ENCODE measurements around the gene BEAN1.
"Not testable (repeated sequence)": the region's sequence is repeated elsewhere in the genome, so short reads cannot be mapped to it uniquely, and the experiment has no call there.

BEAN1 gene

DNA sequence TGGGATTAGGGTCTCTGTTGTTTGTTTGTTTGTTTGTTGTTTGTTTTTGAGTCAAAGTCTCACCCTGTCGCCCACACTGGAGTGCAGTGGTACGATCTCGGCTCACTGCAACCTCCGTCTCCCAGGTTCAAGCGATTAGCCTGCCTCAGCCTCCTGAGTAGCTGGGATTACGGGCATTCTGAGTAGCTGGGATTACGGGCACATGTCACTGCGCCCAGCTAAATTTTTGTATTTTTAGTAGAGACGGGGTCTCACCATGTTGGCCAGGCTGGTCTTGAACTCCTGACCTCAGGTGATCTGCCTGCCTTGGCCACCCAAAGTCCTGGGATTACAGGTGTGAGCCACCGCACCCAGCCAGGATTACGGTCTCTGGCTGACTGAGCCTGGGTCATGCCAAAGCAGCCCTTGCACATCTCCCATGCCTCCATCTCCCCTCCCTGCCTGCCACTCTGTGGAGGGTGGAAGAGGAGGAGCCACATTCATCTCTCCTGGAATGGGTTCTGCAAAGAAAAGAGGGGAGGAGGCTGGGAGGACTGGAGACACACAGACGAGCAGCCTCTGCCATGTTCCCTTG lies 59.2 kb downstream of the BEAN1 start:
- no peak for DNase-seq (ENCODE audit: low read depth, low spot score)

DNA sequence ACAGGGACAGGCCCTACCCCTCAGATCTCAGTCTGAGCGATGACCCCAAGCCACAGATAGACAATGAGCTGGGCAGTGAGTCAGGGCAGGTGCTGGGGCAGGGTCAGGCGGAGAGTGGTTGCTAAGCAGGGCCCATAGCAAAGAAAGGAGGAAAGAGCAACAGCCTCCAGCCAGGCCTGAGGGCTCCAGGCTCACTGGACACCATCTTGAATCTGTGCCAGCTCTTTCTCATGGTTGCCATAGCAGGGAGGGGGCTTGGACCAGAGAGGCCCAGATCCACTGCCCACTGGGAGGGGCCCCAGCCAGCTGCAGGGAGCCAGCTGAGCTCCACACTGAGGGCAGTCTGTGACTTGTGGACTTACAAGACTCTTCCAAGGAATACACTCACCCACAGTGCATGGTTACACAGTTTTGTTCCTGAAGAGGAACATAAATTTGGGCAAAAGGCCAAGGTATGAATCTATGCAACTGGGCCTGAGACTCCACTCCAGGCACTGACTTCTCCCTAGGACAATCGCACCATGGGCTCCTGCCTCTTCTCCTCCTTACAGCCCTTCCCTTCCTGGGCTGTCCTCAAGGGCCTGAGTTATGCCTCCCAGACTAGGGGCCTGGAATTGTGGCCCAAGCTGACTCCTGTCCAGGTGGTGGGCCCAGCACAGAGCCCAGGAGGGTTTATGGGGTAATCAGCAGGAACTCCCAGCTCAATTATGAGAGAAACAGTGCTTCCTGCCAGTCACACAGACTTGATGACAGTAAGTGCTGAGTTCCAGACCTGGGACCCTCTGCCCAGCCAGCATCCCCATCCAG lies 59.9 kb downstream of the BEAN1 start:
- DNase-seq (ENCODE audit: low read depth, low spot score): no peak

DNA sequence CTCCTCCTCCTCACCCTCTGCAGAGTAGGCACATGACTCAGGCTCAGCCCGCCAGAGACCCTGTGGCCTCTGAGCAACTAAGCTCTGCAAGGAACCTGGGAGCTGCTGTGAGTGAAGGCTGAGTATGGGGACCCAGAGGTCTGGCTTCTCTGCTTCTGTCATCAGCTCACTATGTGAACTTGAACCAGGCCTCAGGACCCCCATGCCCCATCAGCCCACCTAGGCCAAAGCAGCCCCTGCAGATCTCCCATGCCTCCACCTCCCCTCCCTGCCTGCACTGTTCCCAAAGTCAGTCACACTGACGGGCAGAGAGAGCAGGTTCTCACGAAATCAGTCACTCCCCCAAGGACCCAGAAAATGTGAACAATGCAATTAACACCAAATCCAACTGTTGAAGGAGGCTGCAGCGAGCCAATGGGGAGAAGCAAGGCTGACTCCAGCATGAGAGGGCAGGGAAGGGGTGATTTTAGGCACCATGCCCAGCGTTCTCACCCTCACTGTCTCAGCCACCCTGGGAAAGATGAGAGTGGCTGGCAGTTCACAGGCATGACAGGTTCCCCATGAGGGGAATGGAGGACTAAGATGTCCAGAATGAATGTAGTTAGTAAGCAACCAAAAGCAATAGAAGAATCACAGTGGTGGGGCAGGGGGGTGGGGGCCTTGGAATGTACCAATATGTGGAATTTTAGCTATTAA lies 60.6 kb downstream of the BEAN1 start:
- DNase-seq (ENCODE audit: low read depth, low spot score): no peak

DNA sequence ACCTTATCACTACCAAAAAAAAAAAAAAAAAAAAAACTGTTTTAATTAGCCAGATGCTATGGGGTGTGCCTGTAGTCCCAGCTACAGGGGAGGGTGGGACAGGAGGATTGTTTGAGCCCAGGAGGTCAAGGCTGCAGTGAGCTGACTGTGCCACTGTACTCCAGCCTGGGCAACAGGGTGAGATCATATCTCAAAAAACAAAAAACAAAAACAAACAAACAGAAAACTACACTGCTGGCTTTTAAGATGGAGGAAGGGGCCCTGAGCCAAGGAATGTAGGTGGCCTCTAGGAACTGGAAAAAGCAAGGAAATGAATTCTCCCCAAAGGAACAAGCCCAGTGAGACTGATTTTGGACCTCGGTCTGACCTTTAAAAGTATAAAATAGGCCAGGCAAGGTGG lies 61.4 kb downstream of the BEAN1 start:
- DNase-seq (ENCODE audit: low read depth, low spot score): no peak

DNA sequence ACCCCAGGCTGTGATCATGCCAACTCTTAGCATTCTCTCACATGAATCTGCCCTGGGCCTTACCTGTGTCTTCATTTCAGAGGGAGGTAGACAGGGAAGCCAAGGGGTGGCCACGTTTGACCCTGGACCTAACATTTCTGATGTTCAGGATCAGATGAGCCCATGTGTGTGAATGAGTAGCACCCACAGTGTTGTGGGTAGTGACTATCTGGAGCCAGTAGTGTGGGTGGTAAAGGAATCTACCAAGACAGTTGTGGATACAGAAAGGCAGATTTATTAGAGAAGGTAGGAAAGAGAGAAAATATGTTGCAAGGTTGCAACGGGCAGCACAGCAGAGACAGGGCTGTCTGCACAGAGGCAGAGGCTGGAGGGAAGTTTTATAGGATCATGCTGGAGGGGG lies 62.3 kb downstream of the BEAN1 start:
- no peak for DNase-seq (ENCODE audit: low read depth, low spot score)

DNA sequence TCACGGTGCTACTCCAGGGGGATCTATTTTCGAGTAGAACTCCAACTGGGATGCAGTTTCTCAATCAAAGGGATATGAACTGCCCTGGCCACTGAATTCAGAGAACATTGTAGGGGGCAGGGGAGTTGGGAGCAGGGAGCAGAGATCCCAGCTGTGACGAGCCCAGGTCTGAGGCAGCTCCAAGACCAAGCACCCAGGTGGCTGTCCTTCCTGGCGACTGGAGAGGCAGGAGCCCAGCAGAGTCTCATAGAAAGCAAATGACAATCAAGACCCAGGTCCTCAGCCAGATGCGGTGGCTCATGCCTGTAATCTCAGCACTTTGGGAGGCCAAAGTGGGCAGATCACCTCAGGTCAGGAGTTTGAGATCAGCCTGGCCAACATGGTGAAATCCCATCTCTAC lies 62.7 kb downstream of the BEAN1 start:
- no peak for DNase-seq (ENCODE audit: low read depth, low spot score)

DNA sequence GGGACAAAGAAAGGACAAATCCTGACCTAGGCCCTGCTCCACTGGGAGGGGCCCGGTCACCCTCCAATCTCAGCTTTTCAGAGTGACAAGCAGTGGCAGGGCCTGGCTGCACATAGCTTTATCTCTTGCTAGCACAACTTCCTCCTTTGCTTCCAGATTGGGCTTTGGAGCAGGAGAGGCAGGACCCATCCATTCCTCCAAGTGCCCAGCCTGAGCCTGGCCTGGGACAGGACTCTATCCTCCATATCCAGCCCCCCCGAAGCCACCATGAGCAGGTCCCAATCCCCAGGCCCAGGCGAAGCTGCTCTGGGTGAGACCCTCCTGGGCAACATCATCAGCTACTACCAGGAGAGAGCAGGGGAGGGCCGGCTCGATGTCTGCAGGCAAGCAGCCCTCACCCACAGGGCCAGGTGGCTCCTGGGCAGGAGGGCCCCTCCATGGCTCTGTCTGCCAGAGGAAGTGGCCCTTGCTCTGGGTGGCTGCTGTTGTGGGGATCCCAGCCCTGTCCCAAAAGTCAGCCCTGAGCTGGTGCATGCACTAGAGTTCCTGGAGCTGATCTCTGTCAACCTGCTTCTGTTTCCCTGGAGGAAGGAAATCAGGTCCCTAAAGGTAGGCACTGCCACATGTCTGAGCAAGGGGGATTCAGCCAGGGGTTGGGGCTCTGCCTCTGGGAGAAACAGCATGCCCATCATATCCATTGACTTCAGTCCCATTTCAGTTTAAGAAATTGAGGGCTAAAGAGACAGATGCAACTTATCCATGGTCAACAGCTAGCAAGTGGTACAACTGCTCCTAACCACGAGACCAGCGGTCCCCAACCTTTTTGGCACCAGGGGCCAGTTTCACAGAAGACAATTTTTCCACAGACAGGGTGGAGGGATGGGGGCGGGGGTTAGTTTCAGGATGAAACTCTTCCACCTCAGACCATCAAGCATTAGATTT lies 64.0 kb downstream of the BEAN1 start:
- DNase-seq (ENCODE audit: low read depth, low spot score): no peak

DNA sequence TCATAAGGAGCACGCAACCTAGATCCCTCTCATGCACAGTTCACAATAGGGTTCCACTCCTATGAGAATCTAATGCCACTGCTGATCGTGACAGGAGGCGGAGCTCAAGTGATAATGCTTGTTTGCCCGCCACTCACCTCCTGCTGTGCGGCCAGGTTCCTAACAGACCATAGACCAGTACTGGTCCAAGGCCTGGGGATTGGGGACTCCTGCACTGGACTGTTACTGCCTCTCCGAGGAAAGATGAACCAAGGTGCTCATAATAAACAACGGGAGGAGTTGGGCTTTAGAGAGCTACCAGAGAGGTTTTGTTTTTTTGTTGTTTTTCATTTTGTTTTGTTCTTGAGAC lies 64.6 kb downstream of the BEAN1 start:
- no peak for DNase-seq (ENCODE audit: low read depth, low spot score)

DNA sequence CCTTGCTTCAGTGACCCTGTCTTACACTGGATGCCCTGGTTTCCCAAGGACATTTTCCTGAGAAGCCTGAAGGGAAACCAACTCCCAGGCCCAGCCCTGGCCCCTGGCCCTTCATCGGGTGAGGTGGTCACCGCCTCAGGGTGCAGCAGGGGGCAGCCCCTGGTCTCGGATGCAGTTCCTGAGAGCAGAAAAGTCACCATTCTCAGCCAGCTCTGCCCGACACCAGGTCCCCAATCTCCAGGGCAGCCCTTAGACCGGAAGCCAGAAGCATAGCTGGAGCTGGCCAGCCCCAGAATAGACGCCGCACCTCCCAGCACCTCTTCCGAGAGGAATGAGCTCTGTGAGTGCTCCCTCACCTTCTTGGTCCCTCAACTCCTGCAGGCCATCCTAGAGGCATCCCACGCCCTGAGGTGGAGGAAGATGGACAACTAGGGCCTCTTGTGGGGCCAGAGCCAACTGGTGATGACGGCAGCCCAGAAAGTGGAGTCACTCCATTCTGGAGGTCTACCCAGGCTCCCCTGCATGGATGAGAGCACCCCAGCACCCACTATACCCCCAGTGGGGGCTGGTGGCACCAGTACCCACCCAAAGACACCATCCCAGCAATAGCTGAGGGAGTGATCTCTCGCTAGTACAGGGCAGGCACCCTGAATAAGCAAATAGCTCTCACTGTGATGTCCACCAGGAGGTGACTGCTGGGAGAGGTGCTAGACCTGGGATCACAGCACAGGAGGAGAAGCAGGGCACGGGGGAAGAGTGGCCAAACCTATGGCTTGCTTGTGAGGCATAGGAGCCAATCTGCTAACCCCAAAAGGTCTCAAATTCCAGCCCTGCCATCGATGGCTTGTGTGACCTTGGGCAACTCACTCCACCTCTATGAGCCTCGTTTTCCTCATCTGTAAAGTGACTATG lies 66.7 kb downstream of the BEAN1 start:
- DNase-seq (ENCODE audit: low read depth, low spot score): no peak

DNA sequence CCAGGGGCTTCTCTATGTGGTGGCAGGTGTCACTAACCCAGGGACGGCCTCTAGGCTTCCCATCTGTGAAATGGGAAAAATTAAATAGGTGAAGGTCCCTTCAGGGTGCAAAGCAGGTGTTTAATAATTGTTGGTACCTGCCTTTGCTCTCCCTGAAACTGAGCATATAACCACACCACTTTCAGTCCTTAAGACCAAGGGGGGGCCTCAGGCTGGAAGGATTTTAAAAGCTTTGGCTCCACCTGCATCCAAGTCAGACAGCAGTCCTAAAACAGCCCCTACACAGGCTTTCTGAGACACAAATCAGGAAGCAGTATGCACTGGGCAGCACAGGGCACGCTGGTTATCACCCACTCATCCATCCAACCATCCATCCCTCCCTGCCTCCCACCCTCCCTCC lies 67.8 kb downstream of the BEAN1 start:
- no peak for DNase-seq (ENCODE audit: low read depth, low spot score)

DNA sequence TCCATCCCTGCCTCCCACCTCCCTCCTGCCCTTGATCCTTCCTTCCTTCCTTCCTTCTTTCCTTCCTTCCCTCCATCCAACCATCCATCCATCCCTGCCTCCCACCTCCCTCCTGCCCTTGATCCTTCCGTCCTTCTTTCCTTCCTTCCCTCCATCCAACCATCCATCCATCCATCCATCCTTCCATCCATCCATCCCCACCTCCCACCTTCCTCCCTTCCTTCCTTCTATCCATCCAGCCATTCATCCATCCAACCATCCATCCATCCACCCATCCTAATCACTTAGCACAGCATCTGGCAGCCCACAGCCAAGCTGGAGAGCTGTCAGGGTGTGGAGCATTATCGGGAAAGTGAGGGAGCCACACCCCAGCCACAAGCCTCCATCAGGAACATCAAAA lies 68.3 kb downstream of the BEAN1 start:
- no peak for DNase-seq (ENCODE audit: low read depth, low spot score)

DNA sequence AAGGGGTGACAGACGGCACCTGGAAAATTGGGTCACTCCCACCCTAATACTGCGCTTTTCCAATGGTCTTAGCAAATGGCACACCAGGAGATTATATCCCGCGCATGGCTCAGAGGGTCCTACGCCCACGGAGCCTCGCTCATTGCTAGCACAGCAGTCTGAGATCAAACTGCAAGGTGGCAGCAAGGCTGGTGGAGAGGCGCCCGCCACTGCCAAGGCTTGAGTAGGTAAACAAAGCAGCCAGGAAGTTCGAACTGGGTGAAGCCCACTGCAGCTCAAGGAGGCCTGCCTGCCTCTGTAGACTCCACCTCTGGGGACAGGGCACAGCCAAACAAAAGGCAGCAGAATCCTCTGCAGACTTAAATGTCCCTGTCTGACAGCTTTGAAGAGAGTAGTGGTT lies 69.1 kb downstream of the BEAN1 start:
- not testable (repeated sequence) for DNase-seq (ENCODE audit: low read depth, low spot score)

DNA sequence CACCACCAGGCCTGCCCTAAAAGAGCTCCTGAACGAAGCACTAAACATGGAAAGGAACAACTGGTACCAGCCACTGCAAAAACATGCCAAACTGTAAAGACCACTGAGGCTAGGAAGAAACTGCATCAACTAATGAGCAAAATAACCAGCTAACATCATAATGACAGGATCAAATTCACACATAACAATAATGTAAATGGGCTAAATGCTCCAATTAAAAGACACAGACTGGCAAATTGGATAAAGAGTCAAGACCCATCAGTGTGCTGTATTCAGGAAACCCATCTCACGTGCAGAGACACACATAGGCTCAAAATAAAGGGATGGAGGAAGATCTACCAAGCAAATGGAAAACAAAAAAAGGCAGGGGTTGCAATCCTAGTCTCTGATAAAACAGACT lies 70.8 kb downstream of the BEAN1 start:
- DNase-seq (ENCODE audit: low read depth, low spot score): not testable (repeated sequence)

DNA sequence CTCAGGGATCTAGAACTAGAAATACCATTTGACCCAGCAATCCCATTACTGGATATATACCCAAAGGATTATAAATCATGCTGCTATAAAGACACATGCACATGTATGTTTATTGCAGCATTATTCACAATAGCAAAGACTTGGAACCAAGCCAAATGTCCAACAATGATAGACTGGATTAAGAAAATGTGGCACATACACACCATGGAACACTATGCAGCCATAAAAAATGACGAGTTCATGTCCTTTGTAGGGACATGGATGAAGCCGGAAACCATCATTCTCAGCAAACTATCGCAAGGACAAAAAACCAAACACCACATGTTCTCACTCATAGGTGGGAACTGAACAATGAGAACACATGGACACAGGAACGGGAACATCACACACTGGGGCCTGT lies 74.5 kb downstream of the BEAN1 start:
- DNase-seq (ENCODE audit: low read depth, low spot score): not testable (repeated sequence)

DNA sequence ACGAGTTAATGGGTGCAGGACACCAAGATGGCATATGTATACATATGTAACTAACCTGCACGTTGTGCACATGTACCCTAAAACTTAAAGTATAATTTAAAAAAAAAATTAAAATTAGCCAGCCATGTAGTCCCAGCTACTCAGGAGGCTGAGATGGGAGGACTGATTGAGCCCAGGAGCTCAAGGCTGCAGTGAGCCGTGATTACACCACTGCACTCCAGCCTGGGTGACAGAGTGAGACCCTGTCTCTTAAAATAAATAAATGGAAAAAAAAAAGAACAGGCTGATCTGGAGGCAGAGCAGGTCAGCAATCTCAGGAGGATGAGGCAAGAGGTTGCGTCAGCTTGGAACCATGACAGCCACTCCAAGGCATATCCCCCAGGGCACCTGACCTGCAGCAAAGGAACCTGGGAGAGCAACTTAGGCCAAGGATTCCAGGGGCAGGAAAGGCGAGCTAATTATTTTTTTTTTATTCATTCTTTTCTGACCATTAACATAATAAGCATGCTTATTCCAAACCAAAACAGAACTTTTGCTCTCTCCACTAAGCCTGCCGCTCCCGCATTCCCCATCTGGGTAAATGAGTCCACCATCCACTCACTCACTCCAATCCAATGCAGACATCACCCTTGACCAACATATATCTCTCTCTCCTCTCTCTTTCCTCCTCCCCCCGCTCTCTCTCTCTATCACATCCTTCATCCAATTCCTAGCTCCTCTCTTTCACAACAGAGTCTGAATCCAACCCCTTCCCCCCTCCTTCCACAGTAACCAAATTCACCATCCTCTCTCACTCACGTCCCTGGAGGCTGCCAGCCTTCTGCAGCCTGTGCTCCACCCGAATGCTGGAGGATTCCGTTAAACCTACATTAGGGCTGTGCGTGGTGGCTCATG lies 75.2 kb downstream of the BEAN1 start:
- DNase-seq (ENCODE audit: low read depth, low spot score): no peak

DNA sequence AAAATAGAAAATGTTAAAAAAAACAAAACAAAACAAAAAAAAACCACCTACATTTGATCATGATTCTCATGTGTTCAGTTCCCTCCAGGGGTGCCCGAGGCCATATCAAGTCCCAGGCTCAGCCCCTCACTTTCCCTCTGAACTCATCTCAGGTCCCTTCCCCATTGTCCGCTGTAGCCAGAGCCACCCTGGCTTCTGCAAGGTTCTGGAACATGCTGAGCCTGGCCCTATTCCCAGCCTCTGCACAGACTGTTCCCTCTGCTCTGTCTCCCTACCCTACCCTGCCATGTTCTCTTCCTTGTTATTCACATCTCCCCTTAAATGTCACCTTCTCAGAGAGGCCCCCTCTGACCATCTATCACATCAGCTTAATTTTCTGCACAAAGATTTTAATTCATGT lies 75.9 kb downstream of the BEAN1 start:
- DNase-seq (ENCODE audit: low read depth, low spot score): no peak

DNA sequence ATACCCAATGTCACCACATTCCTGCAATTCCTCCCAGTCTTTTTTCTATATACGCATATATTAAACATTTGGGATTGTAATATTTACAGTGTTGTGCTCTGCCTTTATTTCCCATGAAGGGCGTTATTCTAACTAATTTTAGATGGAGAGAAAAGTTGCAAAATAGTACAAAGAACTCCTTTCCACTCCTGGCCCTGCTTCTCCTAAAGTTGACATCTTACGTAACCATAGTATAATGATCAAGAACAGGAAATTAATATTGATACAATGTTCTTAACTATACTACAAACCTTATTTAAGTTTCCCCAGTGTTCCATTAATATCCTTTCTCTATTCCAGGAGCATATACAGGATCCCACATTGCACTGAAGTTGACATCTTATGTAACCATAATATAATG lies 76.5 kb downstream of the BEAN1 start:
- no peak for DNase-seq (ENCODE audit: low read depth, low spot score)

DNA sequence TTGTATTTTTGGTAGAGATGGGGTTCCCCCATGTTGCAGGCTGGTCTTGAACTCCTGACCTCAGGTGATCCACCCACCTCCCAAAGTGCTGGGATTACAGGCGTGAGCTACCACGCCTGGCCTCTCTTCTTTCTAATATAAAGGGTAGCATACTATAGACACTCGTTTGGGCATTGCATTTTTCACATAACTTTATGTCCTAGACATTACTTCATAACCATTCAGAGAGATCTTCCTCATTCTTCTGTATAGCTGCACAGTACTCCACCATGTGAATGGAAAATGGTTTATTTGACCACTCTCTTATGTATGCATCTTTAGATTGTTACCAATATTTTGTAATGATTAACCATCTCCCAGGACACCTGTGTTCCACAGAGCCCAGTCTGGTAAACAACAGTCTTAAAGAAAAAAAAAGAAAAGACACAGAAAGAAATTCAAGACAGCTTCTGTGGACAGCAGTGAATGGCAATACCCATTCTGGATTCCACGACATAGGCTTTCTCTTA lies 80.7 kb downstream of the BEAN1 start:
- DNase-seq (ENCODE audit: low read depth, low spot score): no peak

DNA sequence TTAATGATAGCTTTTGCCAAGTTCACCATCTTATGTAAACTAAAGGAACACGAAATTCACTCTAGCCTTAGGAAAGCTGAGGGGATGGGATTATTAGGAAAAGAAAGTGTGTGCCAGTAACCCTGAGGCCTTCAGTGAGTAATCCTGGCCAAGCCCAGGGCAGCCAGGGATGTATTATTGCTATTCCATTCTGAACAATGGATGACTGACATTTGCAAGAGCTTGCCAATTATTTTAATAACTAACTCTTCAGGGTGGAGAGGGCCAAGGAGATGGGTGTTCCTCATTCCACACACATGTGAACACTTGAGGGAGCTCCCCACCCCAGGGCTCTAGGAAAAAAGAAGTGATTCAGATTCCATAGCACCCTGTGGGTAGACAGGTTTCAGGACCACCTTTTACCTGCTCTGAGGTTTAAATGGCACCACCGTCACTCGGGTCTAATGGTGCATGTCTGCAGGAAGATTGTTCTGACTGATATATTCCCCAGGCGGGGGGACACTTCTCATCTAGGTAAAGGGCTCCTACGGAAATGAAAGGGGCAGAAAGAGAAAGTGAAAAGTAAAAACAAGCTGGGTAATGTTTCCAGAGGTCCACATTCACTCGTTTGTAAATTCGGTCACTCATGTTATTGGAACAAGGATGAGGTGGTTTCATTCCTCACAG lies 81.3 kb downstream of the BEAN1 start:
- DNase-seq (ENCODE audit: low read depth, low spot score): no peak

Data from activated naive CD8-positive, alpha-beta T cell treated with anti-CD3 and anti-CD28 coated beads, Interleukin-2, amount 50 U/mL, for 16 hours (primary cell).